H9 (cell line): ENCODE results near the gene UNC79. TPM values are rescaled to one million over a fixed set of nuclear protein-coding genes. Genes with fewer than 3 reads are reported as not detected.

Experiments
- DNase-seq: peaks from one replicate; pipeline ENCODE4 v3.0.0-alpha.2; 2017
- H2AFZ ChIP-seq: one replicate; pipeline ENCODE4 v1.6.1; 2013; ENCODE audit warnings: mild to moderate bottlenecking, low read length, control low read depth, moderate library complexity
- H2AK5ac ChIP-seq: 2 replicates; pipeline ENCODE4 v1.6.1; 2013; ENCODE audit warnings: low read length, control low read depth, mixed read lengths; ENCODE audit not compliant: insufficient read length
- H2BK120ac ChIP-seq: one replicate; pipeline ENCODE4 v1.6.1; 2013; ENCODE audit warnings: low read depth, mild to moderate bottlenecking, low read length, control low read depth, inconsistent platforms; ENCODE audit not compliant: poor library complexity, severe bottlenecking
- H2BK12ac ChIP-seq: 2 replicates; pipeline ENCODE4 v1.6.1; 2013; ENCODE audit warnings: low read length, control low read depth, mixed read lengths, low read depth; ENCODE audit not compliant: insufficient read length
- H2BK15ac ChIP-seq: 2 replicates; pipeline ENCODE4 v1.6.1; 2013; ENCODE audit warnings: low read depth, low read length, control low read depth
- H2BK20ac ChIP-seq: one replicate; pipeline ENCODE4 v1.6.1; 2013; ENCODE audit warnings: low read depth, mild to moderate bottlenecking, low read length, control low read depth, inconsistent platforms; ENCODE audit not compliant: poor library complexity, severe bottlenecking
- H2BK5ac ChIP-seq: 2 replicates; pipeline ENCODE4 v1.6.1; 2013; ENCODE audit warnings: low read length, control low read depth, mixed read lengths; ENCODE audit not compliant: insufficient read length
- H3K14ac ChIP-seq: 2 replicates; pipeline ENCODE4 v1.6.1; 2013; ENCODE audit warnings: low read length, control low read depth; ENCODE audit not compliant: insufficient read depth
- H3K18ac ChIP-seq: 2 replicates; pipeline ENCODE4 v1.6.1; 2013; ENCODE audit warnings: low read depth, mild to moderate bottlenecking, mixed read lengths, low read length, control low read depth; ENCODE audit not compliant: insufficient read length
- H3K23ac ChIP-seq: 2 replicates; pipeline ENCODE4 v1.6.1; 2013; ENCODE audit warnings: low read length, control low read depth, mixed read lengths, low read depth; ENCODE audit not compliant: insufficient read length
- H3K23me2 ChIP-seq: 2 replicates; pipeline ENCODE4 v1.6.1; 2013; ENCODE audit warnings: low read depth, mild to moderate bottlenecking, mixed read lengths, low read length, control low read depth; ENCODE audit not compliant: insufficient read length, poor library complexity, severe bottlenecking
- H3K27ac ChIP-seq: 2 replicates; pipeline ENCODE4 v1.5.1; 2013; ENCODE audit warnings: low read length, control low read depth, mixed read lengths, low read depth; ENCODE audit not compliant: insufficient read length
- H3K27me3 ChIP-seq: 2 replicates; pipeline ENCODE4 v1.6.1; 2013; ENCODE audit warnings: low read length, control low read depth, inconsistent platforms; ENCODE audit not compliant: insufficient read depth
- H3K4ac ChIP-seq: 2 replicates; pipeline ENCODE4 v1.6.1; 2013; ENCODE audit warnings: low read depth, mild to moderate bottlenecking, control low read depth, inconsistent platforms, low read length, moderate library complexity
- H3K4me1 ChIP-seq: 2 replicates; pipeline ENCODE4 v1.6.1; 2013; ENCODE audit warnings: low read length, control low read depth, inconsistent platforms; ENCODE audit not compliant: insufficient read depth
- H3K4me2 ChIP-seq: 2 replicates; pipeline ENCODE4 v1.6.1; 2013; ENCODE audit warnings: low read length, control low read depth, mixed read lengths; ENCODE audit not compliant: insufficient read length, insufficient read depth
- H3K56ac ChIP-seq: 2 replicates; pipeline ENCODE4 v1.6.1; 2013; ENCODE audit warnings: low read depth, mild to moderate bottlenecking, mixed read lengths, low read length, control low read depth; ENCODE audit not compliant: insufficient read length
- H3K79me1 ChIP-seq: 2 replicates; pipeline ENCODE4 v1.6.1; 2013; ENCODE audit warnings: low read depth, mild to moderate bottlenecking, moderate library complexity, low read length, control low read depth, inconsistent platforms; ENCODE audit not compliant: insufficient read depth, poor library complexity, severe bottlenecking
- H3K79me2 ChIP-seq: 2 replicates; pipeline ENCODE4 v1.6.1; 2013; ENCODE audit warnings: low read length, control low read depth, inconsistent platforms; ENCODE audit not compliant: insufficient read depth
- H3K9ac ChIP-seq: 2 replicates; pipeline ENCODE4 v1.6.1; 2013; ENCODE audit warnings: low read length, control low read depth, mixed read lengths; ENCODE audit not compliant: insufficient read length; ENCODE audit errors: extremely low read depth
- H3K9me3 ChIP-seq: one replicate; pipeline ENCODE4 v1.6.1; 2013; ENCODE audit warnings: low read depth, low read length, inconsistent platforms; ENCODE audit not compliant: control insufficient read depth
- H3T11ph ChIP-seq: one replicate; pipeline ENCODE4 v1.6.1; 2013; ENCODE audit warnings: mild to moderate bottlenecking, low read length, control low read depth, inconsistent platforms
- H4K20me1 ChIP-seq: one replicate; pipeline ENCODE4 v1.6.1; 2013; ENCODE audit not compliant: control insufficient read depth, insufficient read length, insufficient read depth
- H4K5ac ChIP-seq: 2 replicates; pipeline ENCODE4 v1.6.1; 2013; ENCODE audit warnings: low read depth, mild to moderate bottlenecking, mixed read lengths, low read length, control low read depth; ENCODE audit not compliant: insufficient read length
- H4K8ac ChIP-seq: replicated peaks from 2 replicates; pipeline ENCODE4 v1.6.1; 2013; ENCODE audit warnings: low read length, control low read depth, mixed read lengths, low read depth; ENCODE audit not compliant: insufficient read length
- H4K91ac ChIP-seq: 2 replicates; pipeline ENCODE4 v1.6.1; 2013; ENCODE audit warnings: low read depth, mild to moderate bottlenecking, moderate library complexity, mixed read lengths, low read length, control low read depth; ENCODE audit not compliant: insufficient read length
- H3K27ac Mint-ChIP-seq, 3 experiments: 2 replicates in 2 of 3; 3 replicates in 1 of 3; pipeline ENCODE4 v1.8.0; 2020 to 2021; ENCODE audit warnings: mixed read lengths in 3 of 3, mild to moderate bottlenecking in 1 of 3, moderate library complexity in 1 of 3
- H3K27me3 Mint-ChIP-seq: 2 replicates; pipeline ENCODE4 v1.8.0; 2021; ENCODE audit warnings: low read depth, mild to moderate bottlenecking, moderate library complexity, mixed read lengths
- H3K36me3 Mint-ChIP-seq, 3 experiments: 2 replicates in 2 of 3; 3 replicates in 1 of 3; pipeline ENCODE4 v1.8.0; 2020 to 2021; ENCODE audit warnings: low read depth in 3 of 3, mixed read lengths in 3 of 3; ENCODE audit not compliant: insufficient read depth in 1 of 3
- H3K4me1 Mint-ChIP-seq, 2 experiments: 2 replicates each; pipeline ENCODE4 v1.8.0; 2020; ENCODE audit warnings: mixed read lengths in 2 of 2
- H3K4me3 Mint-ChIP-seq, 2 experiments: 2 replicates in 1 of 2; 3 replicates in 1 of 2; pipeline ENCODE4 v1.8.0; 2020 to 2021; ENCODE audit warnings: mild to moderate bottlenecking in 2 of 2, mixed read lengths in 2 of 2, moderate library complexity in 1 of 2
- H3K9me3 Mint-ChIP-seq, 2 experiments: 2 replicates in 1 of 2; 3 replicates in 1 of 2; pipeline ENCODE4 v1.8.0; 2020; ENCODE audit warnings: mild to moderate bottlenecking in 2 of 2, mixed read lengths in 2 of 2, moderate library complexity in 1 of 2
- CTCF ChIP-seq: fragments of 200-600 bp; sonication (generic); conservative IDR thresholded peaks from 3 replicates; pipeline ENCODE4 v1.8.0; 2021; ENCODE audit warnings: antibody characterized with exemption, mild to moderate bottlenecking
- WGBS: extraction: QIAGEN DNeasy Blood & Tissue Kit; methylation state at CpG from one replicate; pipeline ENCODE4 v1.1.7; 2013; ENCODE audit warnings: missing lambda C conversion rate, low lambda C conversion rate, mixed read lengths; ENCODE audit not compliant: insufficient read length; ENCODE audit errors: extremely low coverage; 5-methylcytosine and 5-hydroxymethylcytosine counted together
- total RNA-seq: library from RNA; stranded (reverse); gene quantifications from 2 replicates; pipeline ENCODE4 v1.2.1, GENCODE V29; 2021

Gene UNC79
- total RNA-seq, 1 experiment from 2014 or later: 3.0 TPM

GRCh38 chr14:93454224-93454623 is 23.5 kb downstream of the UNC79 start:
- DNase-seq: no peak
- Mint-ChIP-seq H3K36me3 (no peaks in the 10 kb centered on the region; a peak in 2 of 7 replicates), H3K27ac (no peak overlapping the region), H3K27me3 (no peaks in the 10 kb centered on the region), H3K9me3 (no peaks in the 10 kb centered on the region), H3K4me1 (peaks cover 10 to 11% of the 10 kb centered on the region in 2 experiments), H3K4me3 (no peak overlapping the region)
- Histone ChIP-seq H3K9ac (no peak overlapping the region), H3K79me1 (no peaks in the 10 kb centered on the region), H3K56ac (no peak overlapping the region), H3K79me2 (no peaks in the 10 kb centered on the region), H2AFZ (no peak overlapping the region), H2BK5ac (no peak overlapping the region), H3K23ac (no peak overlapping the region), H2BK120ac (no peak overlapping the region), H3K9me3 (no peaks in the 10 kb centered on the region), H3K4me1 (no peaks in the 10 kb centered on the region), H3K27me3 (no peaks in the 10 kb centered on the region), H3K27ac (no peak overlapping the region), H4K91ac (no peak overlapping the region), H2AK5ac (no peak overlapping the region), H3T11ph (no peak overlapping the region), H2BK12ac (no peak overlapping the region), H3K14ac (no peak overlapping the region), H3K23me2 (no peaks in the 10 kb centered on the region), H4K20me1 (no peaks in the 10 kb centered on the region), H3K4ac (no peak overlapping the region), H4K5ac (no peak overlapping the region), H4K8ac (no peak overlapping the region), H2BK15ac (no peak overlapping the region), H3K18ac (no peak overlapping the region), H3K4me2 (no peak overlapping the region), H2BK20ac (no peak overlapping the region)
- no CpG with 5 or more reads among the region's 1 CpG for WGBS
- no peak for TF ChIP-seq CTCF
